ENCODE measurements around the gene PPIL4.

Gene PPIL4, protein sequence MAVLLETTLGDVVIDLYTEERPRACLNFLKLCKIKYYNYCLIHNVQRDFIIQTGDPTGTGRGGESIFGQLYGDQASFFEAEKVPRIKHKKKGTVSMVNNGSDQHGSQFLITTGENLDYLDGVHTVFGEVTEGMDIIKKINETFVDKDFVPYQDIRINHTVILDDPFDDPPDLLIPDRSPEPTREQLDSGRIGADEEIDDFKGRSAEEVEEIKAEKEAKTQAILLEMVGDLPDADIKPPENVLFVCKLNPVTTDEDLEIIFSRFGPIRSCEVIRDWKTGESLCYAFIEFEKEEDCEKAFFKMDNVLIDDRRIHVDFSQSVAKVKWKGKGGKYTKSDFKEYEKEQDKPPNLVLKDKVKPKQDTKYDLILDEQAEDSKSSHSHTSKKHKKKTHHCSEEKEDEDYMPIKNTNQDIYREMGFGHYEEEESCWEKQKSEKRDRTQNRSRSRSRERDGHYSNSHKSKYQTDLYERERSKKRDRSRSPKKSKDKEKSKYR

DNA sequence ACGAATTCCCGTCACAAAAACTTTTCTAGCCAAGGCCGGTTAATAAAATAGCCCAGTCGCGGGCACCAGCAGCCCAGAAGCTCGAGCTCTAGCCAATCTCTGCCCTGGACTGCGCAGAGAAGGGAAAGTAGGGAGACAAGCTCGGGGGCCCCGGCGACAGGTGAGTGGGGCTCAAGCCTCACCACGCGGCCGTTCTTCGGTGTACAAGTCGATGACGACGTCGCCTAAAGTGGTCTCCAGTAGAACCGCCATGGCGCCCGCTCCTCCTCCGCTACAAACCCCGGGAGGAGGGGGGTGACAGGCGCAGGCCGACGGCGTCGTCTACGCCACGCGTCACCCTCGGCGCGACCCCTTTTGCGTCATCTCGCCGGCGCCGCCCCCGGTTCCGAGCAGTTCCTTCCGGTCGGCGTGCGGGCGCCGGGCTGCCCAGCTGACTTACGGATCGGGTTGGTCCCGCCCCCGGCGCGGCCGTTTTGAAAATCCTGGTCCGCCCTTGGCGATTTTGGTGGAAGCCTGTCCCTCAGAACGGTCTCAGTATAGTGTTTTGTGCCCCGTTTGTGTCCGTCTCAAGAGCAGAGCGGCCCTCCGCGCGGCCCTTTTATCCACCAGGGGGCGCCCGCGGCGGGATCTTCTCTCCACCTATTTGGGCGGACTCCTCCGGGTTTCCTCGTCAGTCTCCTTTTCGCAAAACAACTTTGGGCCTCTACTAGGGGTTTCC, at the start of gene PPIL4:
PPIL4 (minus strand) TSS at position 290 of the 718 bp plus-strand sequence; CDS start at position 252, 38 bp downstream.
- FAIRE-seq, result peak; percentile 50

DNA sequence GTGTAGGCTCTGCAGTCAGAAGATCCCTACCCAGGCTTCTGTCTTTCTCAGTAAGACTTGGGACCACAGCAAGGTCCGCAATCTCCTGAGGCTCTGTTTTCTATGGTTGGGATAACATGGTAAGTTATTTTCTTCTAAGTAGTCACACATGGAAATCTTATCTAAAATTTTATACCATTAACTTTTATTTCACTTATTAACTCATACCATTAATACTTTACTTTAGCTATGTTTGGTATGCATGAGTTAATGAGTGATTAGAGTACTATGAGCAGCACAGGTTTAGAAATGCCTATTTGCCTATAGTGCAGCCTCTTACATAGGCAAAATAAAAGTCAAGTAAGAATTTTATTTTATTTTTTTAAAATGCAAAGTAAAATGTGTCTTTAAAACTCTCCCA, 47.6 kb upstream of the PPIL4 start:
- FAIRE-seq, result no peak

DNA sequence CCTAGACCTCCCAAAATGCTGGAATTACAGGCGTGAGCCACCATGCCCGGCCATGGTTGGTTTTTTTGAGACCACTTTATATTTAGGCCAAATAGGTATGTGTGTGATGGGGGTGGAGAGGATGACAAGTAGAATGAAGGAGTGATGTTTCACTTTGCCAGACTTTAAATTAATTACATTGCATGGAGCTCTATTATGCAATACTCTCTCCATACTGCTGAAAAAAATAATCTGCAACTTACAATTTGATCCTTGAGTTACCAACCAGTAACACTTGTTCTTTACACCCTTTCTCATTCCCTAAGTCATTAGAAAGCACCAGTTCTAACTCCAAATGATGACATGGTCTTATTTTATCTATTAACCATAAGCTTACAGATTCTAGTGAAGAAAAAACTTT, 47.1 kb upstream of the PPIL4 start:
- no peak for FAIRE-seq

DNA sequence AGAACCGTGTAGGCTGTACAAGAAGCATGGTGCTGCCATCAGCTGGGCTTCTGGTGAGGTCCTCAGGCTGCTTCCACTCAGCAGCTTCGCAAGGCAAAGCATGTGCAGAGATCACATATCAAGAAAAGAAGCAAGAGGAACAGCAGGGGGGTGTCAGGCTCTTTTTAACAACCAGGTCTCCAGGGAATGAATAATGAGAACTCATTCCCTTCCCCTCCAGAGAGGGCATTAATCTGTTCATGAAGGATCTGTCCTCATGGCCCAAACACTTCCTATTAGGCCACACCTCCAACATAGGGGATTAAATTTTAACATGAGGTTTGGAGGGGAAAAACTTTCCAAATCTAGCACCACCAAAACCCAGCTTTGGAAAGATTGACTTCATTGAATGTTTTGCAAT, 40.3 kb upstream of the PPIL4 start:
- no peak for FAIRE-seq

DNA sequence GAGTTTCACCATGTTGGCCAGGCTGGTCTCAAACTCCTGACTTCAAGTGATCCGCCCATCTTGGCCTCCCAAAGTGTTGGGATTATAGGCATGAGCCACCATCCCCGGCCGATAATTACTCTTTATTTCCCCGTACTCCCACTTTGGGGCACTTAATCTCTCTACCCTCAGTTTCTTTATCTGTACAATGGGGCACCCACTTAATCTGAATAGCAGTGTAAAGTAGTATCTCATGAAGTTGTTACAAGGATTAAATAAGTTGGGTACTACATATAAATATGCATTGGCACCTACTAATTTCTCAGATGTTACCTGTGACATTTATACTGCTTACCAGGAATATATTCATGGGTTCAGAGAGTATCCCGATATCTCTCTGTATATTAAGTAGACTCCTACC, 35.5 kb upstream of the PPIL4 start:
- FAIRE-seq, result no peak

DNA sequence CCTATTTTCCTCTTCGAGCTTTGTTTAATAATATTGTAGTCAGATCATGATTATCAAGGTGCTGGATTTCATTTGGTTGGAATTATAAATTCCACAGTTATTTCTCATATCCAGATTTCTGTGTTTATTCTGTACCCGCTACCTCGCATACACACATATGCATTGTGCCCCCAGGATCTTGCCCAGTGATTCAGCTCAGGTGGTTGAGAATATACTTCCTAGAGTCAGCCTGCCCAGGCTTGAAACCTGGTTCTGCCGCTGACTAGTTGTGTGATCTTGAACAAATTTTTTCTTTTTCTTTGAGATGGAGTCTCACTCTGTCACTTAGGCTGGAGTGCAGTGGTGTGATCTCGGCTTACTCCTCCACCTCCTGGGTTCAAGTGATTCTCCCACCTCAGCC, 35.0 kb upstream of the PPIL4 start:
- FAIRE-seq, result no peak

DNA sequence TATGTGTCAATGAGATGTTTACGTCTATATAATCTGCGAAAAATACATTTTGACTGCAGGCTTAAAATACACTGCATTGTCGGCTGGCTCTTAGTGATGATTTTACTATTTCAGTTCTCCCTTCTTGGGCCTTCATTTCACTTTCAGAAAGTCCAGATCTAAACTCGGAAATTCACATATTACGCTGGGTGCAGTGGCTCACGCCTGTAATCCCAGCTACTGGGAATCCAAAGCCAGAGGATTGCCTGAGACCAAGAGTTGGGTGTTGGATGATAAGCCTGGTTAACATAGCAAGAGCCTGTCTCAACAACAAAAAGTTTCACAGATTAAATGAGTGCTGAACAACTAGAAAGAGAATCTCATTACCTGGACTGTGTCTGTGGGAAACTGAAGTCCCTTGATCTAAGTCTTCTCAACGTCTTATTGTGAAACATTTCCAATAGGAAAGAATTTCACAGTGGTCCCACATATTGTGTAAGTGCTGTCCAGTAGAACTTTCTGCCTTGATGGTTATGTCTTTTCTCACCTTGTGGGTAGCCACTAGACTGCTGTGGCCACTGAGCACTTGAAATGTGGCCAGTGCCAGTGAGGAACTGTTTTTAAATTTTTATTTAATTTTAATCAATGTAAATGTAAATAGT, 22.2 kb upstream of the PPIL4 start:
- FAIRE-seq, result no peak

DNA sequence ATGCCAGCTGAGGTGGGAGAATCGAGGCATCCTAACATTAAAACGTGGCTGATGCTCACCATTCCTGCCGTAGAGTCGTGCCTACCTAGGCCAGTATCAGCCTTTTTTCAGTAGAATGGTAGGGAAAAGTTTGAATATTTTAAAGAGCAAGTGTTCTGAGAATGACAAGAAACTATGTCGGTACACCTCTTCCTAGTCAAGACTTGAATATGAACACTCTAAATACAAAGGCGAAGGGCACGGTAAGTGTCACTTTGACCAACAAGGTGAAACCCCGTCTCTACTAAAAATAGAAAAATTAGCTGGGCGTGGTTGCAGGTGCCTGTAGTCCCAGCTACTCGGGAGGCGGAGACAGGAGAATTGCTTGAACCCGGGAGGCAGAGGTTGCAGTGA, 21.3 kb upstream of the PPIL4 start:
- no peak for FAIRE-seq

DNA sequence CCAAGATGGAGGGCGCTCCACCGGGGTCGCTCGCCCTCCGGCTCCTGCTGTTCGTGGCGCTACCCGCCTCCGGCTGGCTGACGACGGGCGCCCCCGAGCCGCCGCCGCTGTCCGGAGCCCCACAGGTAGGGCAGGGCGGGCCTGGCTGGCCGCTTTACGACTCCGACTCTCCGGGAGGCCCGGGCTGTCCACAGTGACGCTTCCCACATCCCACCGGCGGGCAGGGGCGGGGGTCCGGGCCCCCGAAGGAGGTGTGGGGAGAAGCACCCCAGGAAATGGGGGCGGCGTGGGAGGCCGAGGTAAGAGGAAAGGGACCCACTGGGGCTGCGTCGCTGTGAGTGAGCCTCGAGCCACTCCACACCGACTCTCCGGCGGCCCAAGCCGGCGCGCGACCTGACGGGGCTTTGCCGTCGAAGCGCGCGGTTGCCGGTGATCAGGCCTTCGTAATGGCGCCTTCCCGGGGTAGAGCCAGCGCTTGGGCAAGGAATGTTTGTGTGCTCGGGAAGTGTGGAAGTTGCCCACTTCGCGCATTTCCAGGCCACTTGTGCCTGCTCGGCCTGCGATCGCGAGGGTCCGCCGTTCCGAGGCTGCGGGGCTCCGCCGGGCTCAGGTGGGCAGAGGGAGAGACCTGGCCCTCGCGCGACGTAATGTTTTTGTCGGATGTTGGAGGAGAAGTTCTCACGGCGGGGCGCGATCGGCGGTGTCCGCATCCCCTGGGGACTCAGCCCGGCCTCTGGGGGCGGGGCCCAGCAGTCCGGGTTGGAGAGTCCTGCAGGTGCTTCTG, 20.8 kb upstream of the PPIL4 start:
- FAIRE-seq, result no peak

DNA sequence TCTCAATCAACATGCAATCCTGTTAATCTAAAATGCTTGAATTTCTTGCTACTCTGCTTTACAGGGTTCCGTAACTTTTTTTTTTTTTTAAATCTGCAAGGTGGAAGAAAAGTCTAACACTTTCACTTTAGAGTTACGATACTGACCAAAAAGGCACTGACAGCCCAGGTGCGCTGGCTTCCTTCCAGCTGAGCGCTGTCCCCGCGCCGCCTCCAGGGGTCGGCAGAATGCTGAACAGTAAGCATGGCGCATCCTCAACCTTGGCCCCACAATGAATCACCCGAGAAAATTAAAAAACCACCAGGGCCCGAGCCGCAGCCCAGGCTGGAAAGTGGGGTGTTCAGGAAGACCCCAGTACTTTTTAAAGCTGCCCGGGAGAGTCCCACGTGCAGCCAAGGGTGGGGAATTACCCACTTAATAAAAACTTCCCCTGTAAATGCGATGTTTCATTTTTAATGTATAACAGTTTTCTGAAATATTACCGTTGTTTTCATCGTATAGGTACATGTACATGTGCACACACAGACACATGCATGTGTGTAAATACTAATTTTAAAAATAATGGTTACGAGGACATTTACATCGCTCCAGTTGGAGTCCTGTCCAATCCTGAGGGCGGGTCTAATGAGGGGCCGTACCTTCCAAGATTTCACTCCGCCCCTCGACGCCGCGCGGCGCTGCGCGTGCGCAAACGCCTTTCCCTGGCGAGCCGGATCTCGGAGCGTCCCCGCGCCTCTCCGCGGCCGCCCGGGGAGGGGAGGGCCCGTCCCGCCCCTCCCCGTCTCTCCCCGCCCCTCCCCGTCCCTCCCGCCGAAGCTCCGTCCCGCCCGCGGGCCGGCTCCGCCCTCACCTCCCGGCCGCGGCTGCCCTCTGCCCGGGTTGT, 19.9 kb upstream of the PPIL4 start, which contains the start of gene GINM1:
GINM1 (plus strand) TSS at position 849 of the 883 bp plus-strand sequence. CDS start 40 bp downstream, outside the sequence.
- no peak for FAIRE-seq

DNA sequence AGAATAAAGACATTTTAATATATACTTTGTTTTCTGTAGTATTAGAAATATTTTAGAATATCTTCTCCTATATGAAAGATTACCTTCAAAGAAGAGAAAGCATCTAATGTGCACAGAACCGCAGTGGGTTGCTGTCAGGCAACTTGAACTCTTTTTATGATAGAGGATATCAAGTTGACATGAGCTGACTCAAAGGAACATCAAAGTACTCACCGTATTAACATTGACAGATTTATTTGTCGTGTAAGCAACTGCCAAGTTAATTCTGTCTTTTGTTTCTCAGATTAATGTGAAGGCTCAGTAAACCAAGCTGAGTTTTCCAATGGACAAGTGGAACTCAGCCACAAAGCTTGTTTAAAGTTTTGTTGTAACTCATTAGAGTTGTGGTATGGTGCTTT, 18.1 kb upstream of the PPIL4 start:
- no peak for FAIRE-seq

DNA sequence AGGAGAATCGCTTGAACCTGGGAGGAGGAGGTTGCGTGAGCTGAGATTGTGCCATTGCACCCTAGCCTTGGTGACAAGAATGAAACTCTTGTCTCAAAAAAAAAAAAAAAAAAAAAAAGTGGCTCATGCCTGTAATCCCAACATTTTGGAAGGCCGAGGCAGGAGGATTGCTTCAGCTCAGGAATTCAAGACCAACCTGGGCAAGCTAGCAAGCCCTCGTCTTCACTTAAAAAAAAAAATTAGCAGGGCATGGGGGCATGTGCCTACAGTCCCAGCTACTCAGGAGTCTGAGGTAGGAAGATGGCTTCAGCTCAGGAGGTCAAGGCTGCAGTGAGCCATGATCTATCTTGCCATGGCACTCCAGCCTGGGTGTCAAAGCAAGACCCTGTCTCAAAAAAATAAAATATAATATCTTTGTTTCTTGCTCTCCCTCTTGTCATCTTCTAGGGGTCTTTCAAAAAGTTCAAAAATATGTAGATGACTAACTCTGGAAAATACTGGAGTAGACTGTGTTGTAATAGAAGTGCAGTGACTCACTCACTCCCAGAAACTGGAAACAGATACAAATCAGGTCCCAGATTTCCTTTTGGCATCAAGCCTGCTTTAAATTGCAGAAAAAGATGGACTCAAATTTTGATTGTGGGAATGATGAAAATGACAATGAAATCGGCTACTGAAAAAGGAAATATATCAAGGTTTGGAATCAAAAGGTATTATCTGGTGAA, 17.5 kb upstream of the PPIL4 start:
- FAIRE-seq, result no peak

DNA sequence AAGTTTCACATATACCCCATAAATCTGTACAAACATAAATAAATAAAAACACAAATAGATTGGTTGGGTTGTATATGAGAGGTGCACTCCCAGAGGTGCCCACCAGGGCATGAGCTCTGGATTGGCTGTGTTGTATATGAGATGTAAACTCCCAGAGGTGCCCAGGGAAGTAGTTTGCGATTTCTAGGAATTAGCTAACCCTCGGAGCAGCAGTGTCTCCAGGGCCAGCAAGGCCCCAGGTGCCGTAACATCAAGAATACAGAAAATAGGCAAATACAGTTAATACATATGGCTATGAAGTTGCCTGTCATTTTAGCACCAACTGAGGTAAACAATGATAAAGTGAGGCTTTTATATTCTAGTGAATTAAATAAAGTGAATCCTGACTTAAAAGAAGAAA, 14.9 kb upstream of the PPIL4 start:
- FAIRE-seq, result no peak

DNA sequence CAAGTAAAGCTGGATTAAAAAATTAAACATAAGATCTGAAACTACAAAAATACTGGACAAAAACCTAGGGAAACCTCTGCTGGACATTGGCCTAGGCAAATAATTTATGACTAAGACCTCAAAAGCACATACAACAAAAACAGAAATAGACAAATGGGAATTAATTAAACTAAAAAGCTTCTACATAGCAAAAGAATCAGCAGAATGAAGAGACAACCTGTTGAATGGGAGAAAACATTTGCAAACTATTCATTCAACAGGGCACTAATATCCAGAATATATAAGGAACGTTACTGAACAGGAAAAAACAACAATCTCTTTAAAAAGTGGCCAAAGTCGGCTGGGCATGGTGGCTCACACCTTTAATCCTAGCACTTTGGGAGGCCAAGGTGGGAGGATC, 13.5 kb upstream of the PPIL4 start:
- no peak for FAIRE-seq

DNA sequence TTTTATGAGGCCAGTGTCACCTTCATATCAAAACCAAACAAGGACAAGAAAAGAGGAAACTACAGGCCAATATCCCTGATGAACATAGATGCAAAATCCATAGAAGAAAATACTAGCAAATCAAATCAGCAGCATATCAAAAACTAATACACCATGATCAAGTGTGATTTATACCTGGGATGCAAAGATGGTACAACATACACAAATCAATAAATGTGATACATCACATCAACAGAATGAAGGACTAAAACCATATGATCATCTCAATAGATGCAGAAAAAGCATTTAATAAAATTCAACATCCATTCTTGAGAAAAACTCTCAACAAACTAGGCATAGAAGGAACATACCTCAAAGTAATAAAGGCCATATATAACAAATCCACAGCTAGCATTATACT, 12.2 kb upstream of the PPIL4 start:
- no peak for FAIRE-seq

DNA sequence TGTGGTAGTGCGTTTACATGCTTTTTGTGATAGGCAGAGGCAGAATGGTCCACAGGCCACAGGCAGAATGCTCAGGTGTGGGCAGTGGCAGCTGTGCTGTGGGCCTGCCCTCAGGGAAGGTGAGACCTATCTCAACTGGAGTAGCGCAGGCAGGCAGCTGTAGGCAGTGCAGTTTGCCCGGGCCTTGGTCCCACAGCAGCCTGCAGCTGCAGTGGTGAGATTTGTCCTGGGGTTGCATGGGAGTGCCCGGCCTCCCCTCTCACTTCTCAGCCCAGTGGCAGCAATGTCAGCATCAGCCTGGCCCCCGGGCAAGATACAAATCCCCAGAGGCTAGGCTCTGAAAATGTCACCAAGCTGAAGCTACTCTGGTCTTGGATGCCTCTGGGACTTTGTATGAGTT, 6.1 kb upstream of the PPIL4 start:
- FAIRE-seq, result no peak

DNA sequence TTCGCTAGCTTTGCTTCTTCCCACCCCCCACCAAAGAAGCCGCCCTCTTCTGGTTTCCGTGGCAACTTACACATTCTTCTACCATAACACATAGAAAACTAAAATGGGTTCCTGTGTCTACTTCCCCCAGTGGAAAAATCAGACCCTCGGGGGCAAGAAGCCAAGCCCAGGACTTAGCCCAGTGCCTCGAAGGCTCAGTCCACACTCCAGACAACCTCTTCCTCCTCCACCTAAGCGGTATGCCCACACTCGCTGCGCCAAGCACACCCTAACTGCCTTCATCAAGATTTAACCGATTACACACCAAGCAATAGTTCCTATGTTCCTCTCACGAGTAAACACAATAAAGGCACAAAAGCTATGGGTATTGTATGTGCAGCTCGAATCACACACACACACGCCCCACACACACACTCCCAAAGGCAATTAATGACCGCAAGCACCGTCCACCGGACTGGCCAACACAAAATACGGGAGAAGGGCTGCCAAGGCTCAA, 537 bp downstream of the PPIL4 start:
- no peak for FAIRE-seq

DNA sequence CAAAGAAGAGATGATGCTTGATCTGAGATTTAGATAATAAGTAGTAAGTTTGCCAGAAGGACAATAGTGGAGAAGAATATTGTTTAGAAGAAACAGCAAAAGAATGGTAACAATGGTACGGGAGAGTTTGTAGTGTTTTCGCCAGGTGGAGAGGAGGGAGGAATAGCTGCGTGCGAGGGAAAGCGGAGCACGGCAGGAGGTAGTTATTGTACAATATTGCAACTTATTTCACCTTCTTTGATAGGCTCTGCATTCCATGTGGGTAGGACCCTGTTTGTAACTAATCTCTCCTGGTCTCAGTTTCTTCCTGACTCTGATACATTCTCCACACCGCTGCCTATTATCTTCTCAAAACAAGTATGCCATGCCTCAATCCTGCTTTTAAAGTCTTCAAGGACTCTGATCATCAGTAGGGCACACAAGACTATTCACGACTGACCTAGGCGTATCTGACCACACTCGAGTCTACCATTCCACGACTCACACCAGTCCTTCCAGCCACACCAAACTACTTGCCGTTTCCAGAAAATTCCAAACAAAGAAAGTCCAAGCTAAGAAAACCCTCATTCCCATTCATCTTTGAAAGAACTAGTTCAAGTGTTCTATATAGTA, 1.1 kb downstream of the PPIL4 start:
- FAIRE-seq, result peak; percentile 48

DNA sequence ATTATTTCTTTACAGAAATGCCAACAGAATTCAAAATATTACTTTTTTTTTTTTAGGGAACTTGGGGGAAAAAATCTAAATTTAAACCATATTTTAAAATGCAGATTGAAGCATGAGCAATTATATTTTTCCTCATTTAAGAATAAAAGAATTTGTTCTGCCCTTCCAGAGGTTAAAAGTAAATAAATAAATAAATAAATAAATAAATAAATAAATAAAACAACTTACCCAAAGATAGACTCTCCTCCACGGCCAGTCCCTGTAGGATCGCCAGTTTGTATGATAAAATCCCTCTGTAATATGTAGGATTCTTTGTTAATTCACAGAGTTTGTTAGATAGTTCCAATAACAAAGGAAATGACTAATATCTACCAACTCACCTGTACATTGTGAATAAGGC, 4.7 kb downstream of the PPIL4 start:
- no peak for FAIRE-seq

DNA sequence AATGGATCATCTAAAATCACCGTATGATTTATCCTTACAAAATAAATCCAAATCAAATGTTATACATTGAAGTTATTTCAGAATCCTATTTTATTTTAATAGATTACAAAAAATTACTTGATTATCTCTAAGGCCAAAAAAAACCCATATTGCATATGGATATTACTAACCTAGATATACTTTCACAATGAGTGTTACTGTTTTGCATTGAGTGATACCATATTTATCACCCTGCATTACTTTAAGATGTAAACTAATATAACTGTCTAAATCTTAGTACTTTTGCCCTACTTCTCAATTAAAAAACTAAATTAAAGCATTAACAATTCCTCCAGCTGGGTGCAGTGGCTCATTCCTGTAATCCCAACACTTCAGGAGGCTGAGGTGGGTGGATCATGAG, 11.1 kb downstream of the PPIL4 start:
- no peak for FAIRE-seq

Measured in endometrium (tissue), 2 donors.